ENCODE results near the gene ATP6AP1. TPM values are rescaled to one million over a fixed set of nuclear protein-coding genes. Genes with fewer than 3 reads are reported as not detected.

ATP6AP1 gene
- total RNA-seq, 6 donors from 2014 or later = 70.3 to 183 (median 108) TPM

GRCh38 chrX:154469114-154469513 lies 40.6 kb downstream of the ATP6AP1 start:
- peaks cover 0 to 60% (median 28%) of the 10 kb centered on the region in 4 donors for H3K36me3 ChIP-seq
- TF ChIP-seq, protein P1, sequence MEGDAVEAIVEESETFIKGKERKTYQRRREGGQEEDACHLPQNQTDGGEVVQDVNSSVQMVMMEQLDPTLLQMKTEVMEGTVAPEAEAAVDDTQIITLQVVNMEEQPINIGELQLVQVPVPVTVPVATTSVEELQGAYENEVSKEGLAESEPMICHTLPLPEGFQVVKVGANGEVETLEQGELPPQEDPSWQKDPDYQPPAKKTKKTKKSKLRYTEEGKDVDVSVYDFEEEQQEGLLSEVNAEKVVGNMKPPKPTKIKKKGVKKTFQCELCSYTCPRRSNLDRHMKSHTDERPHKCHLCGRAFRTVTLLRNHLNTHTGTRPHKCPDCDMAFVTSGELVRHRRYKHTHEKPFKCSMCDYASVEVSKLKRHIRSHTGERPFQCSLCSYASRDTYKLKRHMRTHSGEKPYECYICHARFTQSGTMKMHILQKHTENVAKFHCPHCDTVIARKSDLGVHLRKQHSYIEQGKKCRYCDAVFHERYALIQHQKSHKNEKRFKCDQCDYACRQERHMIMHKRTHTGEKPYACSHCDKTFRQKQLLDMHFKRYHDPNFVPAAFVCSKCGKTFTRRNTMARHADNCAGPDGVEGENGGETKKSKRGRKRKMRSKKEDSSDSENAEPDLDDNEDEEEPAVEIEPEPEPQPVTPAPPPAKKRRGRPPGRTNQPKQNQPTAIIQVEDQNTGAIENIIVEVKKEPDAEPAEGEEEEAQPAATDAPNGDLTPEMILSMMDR (IDR thresholded peaks at IDR 0.05) = no peak
- TF ChIP-seq POLR2AphosphoS5 (IDR thresholded peaks at IDR 0.05) (no peak), POLR2A (IDR thresholded peaks at IDR 0.05) (no peak), EP300 (IDR thresholded peaks at IDR 0.05) (no peak)
- H3K4me3 ChIP-seq = no peak overlapping the region
- H3K27me3 ChIP-seq = no peaks in the 10 kb centered on the region
- ATAC-seq (ENCODE audit: low FRiP score in 2 of 2) = no peak
- 85% methylated on average over 9 of the region's 9 CpGs; no CpG with 5 or more reads in 1 of the 2 donors for WGBS, 2 donors
- H3K9me3 ChIP-seq = no peaks in the 10 kb centered on the region
- H3K27ac ChIP-seq = no peak overlapping the region
- no peaks in the 10 kb centered on the region for H3K4me1 ChIP-seq
- no peak for DNase-seq

- DNase-seq = no peak
- Histone ChIP-seq H3K36me3 (peaks cover 0 to 59% (median 25%) of the 10 kb centered on the region in 4 donors), H3K4me1 (no peaks in the 10 kb centered on the region), H3K27ac (no peak overlapping the region), H3K27me3 (no peaks in the 10 kb centered on the region), H3K9me3 (no peaks in the 10 kb centered on the region), H3K4me3 (no peak overlapping the region)
- ATAC-seq (ENCODE audit: low FRiP score in 2 of 2) = no peak
- no peak for TF ChIP-seq POLR2AphosphoS5 (IDR thresholded peaks at IDR 0.05)
- no peak for TF ChIP-seq POLR2A (IDR thresholded peaks at IDR 0.05)
- TF ChIP-seq, protein P1 (IDR thresholded peaks at IDR 0.05) = no peak
- no peak for TF ChIP-seq EP300 (IDR thresholded peaks at IDR 0.05)
- WGBS, 2 donors = 95% methylated on average over 8 of the region's 18 CpGs; no CpG with 5 or more reads in 1 of the 2 donors
Observed at GRCh38 chrX:154469880-154470279, 41.4 kb downstream of the ATP6AP1 start.

DNA sequence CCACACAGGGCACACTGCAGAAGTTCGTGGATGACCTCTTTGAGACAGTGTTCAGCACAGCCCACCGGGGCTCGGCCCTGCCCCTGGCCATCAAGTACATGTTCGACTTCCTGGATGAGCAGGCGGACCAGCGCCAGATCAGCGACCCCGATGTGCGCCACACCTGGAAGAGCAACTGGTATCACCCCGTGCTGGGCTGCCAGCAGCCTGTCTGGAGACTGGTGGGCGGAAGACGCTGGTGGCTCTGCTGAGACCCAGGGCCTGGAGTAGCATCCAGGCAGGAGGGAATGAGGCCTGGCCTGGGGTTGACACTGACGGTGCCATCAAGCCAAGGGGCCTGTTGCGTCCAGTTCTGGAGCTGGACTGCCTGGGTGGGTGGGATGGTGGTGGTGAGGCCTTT lies 42.0 kb downstream of the ATP6AP1 start:
- no peak overlapping the region for H3K4me3 ChIP-seq
- no peaks in the 10 kb centered on the region for H3K9me3 ChIP-seq
- TF ChIP-seq EP300 (IDR thresholded peaks at IDR 0.05) = no peak
- no peak for TF ChIP-seq POLR2AphosphoS5 (IDR thresholded peaks at IDR 0.05)
- TF ChIP-seq POLR2A (IDR thresholded peaks at IDR 0.05) = no peak
- TF ChIP-seq, protein P1 (IDR thresholded peaks at IDR 0.05) = no peak
- ATAC-seq (ENCODE audit: low FRiP score in 2 of 2) (no peak), DNase-seq (no peak)
- H3K27me3 ChIP-seq = no peaks in the 10 kb centered on the region
- H3K36me3 ChIP-seq = peaks cover 0 to 58% (median 23%) of the 10 kb centered on the region in 4 donors
- no peaks in the 10 kb centered on the region for H3K4me1 ChIP-seq
- 93 to 96% methylated on average over 4 to 14 of the region's 14 CpGs for WGBS, 2 donors
- no peak overlapping the region for H3K27ac ChIP-seq

- 90% methylated on average over 2 to 22 of the region's 23 CpGs for WGBS, 2 donors
- no peaks in the 10 kb centered on the region for H3K4me1 ChIP-seq
- H3K9me3 ChIP-seq = no peaks in the 10 kb centered on the region
- no peak for DNase-seq
- H3K27ac ChIP-seq = no peak overlapping the region
- H3K27me3 ChIP-seq = no peaks in the 10 kb centered on the region
- TF ChIP-seq POLR2A (IDR thresholded peaks at IDR 0.05) (no peak), POLR2AphosphoS5 (IDR thresholded peaks at IDR 0.05) (no peak), EP300 (IDR thresholded peaks at IDR 0.05) (no peak)
- TF ChIP-seq, protein P1 (IDR thresholded peaks at IDR 0.05) = no peak
- no peak overlapping the region for H3K4me3 ChIP-seq
- H3K36me3 ChIP-seq = peaks cover 0 to 52% (median 20%) of the 10 kb centered on the region in 4 donors
- ATAC-seq (ENCODE audit: low FRiP score in 2 of 2) = no peak
Observed at GRCh38 chrX:154470914-154471568, 42.6 kb downstream of the ATP6AP1 start.

All from upper lobe of left lung (tissue), 6 donors.